Subcutaneous adipose tissue (tissue), 4 donors: ENCODE data around the gene PHF5A. TPM values are rescaled to one million over a fixed set of nuclear protein-coding genes. Genes with fewer than 3 reads are reported as not detected.

ENCODE experiments used
- total RNA-seq, 4 donors: library from RNA; depleted of rRNA; stranded (reverse); fragments of >200 nt; gene quantifications; one replicate each; pipeline ENCODE4 v1.1.0, GENCODE V29; 2016
- TF ChIP-seq, protein P1 (sequence below): fragments of 450-650 bp; IDR thresholded peaks from one replicate; pipeline ENCODE4 v1.5.1; 2016; ENCODE audit warnings: low read depth, mild to moderate bottlenecking, control low read depth, antibody characterized with exemption, moderate library complexity

Gene PHF5A
- total RNA-seq, 4 donors from 2014 or later: 17.3 to 48.4 (median 34.6) TPM

- TF ChIP-seq, protein P1, sequence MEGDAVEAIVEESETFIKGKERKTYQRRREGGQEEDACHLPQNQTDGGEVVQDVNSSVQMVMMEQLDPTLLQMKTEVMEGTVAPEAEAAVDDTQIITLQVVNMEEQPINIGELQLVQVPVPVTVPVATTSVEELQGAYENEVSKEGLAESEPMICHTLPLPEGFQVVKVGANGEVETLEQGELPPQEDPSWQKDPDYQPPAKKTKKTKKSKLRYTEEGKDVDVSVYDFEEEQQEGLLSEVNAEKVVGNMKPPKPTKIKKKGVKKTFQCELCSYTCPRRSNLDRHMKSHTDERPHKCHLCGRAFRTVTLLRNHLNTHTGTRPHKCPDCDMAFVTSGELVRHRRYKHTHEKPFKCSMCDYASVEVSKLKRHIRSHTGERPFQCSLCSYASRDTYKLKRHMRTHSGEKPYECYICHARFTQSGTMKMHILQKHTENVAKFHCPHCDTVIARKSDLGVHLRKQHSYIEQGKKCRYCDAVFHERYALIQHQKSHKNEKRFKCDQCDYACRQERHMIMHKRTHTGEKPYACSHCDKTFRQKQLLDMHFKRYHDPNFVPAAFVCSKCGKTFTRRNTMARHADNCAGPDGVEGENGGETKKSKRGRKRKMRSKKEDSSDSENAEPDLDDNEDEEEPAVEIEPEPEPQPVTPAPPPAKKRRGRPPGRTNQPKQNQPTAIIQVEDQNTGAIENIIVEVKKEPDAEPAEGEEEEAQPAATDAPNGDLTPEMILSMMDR: no peak
These were observed 43.1 kb upstream of the PHF5A start for GRCh38 chr22:41511521-41511968.

GRCh38 chr22:41508770-41509170 is 40.3 kb upstream of the PHF5A start:
- TF ChIP-seq, protein P1: no peak

GRCh38 chr22:41507330-41508063 is 39.0 kb upstream of the PHF5A start:
- TF ChIP-seq, protein P1: no peak

DNA sequence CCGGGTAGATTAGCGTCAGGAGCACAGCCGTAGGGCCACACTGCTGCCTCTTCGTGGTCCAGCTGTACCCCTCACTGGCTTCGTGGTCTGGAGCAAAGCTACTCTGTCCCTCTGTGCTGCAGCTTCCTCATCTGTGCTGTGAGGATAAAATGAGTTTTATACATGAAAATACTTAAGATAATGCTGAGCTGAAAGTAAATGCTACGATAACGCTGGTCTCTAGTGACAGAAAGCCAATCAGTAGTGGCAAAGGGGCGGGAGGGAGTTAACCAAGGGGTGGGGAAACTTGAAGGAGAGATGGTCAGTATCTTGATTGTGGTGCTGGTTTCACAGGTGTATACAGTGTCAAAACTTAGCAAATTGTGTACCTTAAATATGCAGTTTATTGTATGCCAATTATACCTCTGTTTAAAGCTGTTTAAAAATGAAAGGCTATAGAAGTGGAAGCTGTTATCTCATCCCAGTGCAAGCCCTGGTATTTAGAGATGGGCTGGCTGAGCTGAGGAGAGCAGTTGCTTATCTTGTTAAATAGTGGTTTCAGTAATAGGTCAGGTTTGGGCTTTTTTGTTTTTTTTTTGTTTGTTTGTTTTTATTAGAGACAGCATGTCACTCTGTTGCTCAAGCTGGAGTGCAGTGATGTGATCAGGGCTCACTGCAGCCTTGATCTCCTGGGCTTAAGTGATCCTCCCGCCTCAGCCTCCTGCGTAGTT is 37.2 kb upstream of the PHF5A start:
- TF ChIP-seq, protein P1: no peak

- TF ChIP-seq, protein P1: no peak
These were observed 36.3 kb upstream of the PHF5A start for GRCh38 chr22:41504816-41505215.

DNA sequence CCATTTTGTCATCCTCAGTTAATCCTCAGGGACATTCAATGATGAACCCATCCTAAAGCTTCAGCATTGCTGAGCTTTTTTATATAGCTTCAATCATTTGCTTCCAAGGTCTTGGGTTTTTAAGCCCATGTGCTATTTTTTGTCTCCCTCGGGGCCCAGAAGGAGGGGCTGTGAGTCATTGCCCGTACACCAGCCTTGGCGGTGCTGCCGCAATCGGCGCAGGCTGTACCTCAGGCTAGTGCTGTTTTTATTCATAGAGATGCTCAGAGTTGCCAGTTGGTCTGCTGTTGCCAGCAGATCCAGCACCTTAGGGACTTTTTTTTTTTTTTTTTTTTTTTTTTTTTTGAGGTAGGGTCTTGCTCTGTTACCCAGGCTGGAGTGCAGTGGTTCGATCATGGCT is 35.9 kb upstream of the PHF5A start:
- TF ChIP-seq, protein P1: no peak

- TF ChIP-seq, protein P1: no peak
These were observed 32.7 kb upstream of the PHF5A start for GRCh38 chr22:41501209-41501608.
